GM18511 (cell line): ENCODE data around the gene PLPPR5.

Experiments used
- ATAC-seq: cut with Tn5 transposase; IDR thresholded peaks from one replicate; pipeline ENCODE4 v1.9.1; 2021; ENCODE audit warnings: mild to moderate bottlenecking, moderate library complexity; ENCODE audit not compliant: unreplicated experiment

Gene PLPPR5

DNA sequence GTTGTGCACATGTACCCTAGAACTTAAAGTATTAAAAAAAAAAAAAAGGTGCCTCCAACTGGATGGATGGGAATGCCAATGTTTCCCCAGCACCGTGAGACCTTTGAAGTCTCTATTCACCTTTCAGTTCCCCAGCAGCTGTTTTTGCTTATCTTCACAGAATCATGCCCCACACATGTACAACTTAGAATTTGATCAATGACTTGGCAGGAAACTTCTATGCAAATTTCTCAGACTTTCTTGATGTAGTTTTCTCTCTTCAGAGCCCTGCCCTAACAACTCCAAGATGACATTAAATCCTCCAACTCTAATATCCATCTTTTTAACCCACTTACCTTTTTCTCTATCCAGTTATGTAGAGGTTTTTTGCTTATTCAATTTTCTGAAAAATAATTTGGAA, 144.3 kb downstream of the PLPPR5 start:
- ATAC-seq = no peak

DNA sequence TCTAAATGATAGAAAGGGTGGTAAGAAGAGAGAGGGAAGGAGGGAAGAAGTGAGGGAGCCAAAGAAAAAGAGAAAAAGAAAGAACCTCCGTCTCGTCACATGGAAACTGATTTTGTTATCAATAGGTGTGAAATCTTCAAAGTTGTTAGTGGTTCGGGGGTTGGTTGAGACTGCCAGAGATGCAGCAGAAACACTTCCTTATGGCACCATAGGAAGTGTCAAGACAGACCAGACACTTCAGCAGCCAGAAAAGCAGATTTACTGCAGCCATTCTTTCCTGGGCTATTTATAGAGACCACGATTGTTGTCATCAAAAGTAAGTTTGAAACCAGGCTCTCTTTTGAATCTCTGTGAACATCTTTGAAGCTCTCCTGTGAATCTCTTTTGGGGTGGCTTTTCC, 150.5 kb downstream of the PLPPR5 start:
- ATAC-seq = no peak

DNA sequence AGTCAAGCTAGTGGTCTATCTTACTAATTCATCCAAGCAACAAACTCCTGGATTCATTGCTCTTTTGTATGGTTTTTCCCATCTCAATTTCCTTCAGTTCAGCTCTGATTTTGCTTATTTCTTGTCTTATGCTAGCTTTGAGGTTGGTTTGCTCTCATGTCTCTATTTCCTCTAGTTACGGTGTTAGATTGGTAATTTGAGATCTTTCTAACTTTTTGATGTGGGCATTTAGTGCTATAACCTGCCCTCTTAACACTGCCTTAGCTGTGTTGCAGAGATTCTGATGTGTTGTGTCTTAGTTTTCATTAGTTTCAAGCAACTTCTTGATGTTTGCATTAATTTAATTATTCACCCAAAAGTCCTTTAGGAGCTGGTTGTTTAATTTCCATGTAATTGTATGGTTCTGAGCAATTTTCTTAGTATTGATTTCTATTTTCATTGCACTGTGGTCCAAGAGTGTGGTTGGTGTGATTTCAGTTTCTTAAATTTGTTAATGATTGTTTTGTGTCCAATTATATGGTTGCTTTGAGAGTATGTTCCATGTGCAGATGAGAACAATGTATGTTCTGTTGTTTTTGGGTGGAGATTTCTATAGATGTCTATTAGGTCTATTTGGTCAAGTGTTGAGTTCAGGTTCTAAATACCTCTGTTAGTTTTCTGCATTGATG, 154.6 kb downstream of the PLPPR5 start:
- no peak for ATAC-seq

DNA sequence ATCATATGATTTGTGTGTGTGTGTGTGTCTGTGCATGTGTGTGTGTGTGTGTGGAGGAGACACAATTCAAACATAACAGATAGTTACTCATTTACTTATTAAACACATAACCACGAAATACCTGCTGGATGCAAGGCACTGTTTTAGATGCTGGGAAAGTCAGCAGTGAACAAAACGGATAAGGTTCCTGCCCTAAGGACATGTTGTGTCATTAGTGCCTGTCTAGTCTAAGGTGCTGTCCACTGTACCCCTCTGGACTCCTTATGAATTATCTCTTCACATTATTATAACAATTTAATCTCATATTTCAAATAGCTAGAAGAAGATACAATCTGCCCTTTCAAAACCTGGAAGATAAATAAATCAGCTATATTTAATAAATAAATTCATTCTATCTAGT, 162.4 kb downstream of the PLPPR5 start:
- no peak for ATAC-seq
